Stimulated activated naive CD8-positive, alpha-beta T cell treated with anti-CD3 and anti-CD28 coated beads, Interleukin-15, amount 100 ng/mL, for 72 hours (primary cell): ENCODE data around the gene GNAS-AS1.

Experiments used
- ATAC-seq: fragments of 150-1000 bp; cut with Tn5 transposase; 2 replicates; pipeline ENCODE4 v1.10.0; 2021; ENCODE audit warnings: mild to moderate bottlenecking, moderate library complexity
- DNase-seq, 2 donors: peaks; one replicate each; pipeline ENCODE4 v3.0.0; 2021 to 2022
- H3K27ac Mint-ChIP-seq, 2 donors: one replicate each; pipeline ENCODE4 v1.8.0; 2022; ENCODE audit warnings: mild to moderate bottlenecking in 2 of 2, mixed read lengths in 2 of 2, moderate library complexity in 2 of 2
- H3K27me3 Mint-ChIP-seq: one replicate; pipeline ENCODE4 v1.8.0; 2022; ENCODE audit warnings: mixed read lengths
- H3K4me1 Mint-ChIP-seq: one replicate; pipeline ENCODE4 v1.8.0; 2022; ENCODE audit warnings: mild to moderate bottlenecking, mixed read lengths
- H3K4me3 Mint-ChIP-seq, 2 donors: one replicate each; pipeline ENCODE4 v1.8.0; 2022; ENCODE audit warnings: mild to moderate bottlenecking in 2 of 2, mixed read lengths in 2 of 2, moderate library complexity in 1 of 2
- H3K9me3 Mint-ChIP-seq, 2 donors: one replicate each; pipeline ENCODE4 v1.8.0; 2022; ENCODE audit warnings: mixed read lengths in 2 of 2

The GNAS-AS1 gene

GRCh38 chr20:58778760-58779159, 71.9 kb downstream of the GNAS-AS1 start:
- Mint-ChIP-seq H3K27me3 (peaks cover 64% of the 10 kb centered on the region), H3K9me3 (no peaks in the 10 kb centered on the region)

GRCh38 chr20:58777657-58778056, 73.0 kb downstream of the GNAS-AS1 start:
- Mint-ChIP-seq H3K9me3 (no peaks in the 10 kb centered on the region), H3K27ac (peak overlapping the region in 1 of 2 donors; percentile 82), H3K4me1 (no peaks in the 10 kb centered on the region), H3K27me3 (peaks cover 68% of the 10 kb centered on the region), H3K4me3 (no peak overlapping the region)
- no peak for ATAC-seq
- DNase-seq, result no peak

More at GRCh38 chr20:58778760-58779159, 71.9 kb downstream of the GNAS-AS1 start:
- Mint-ChIP-seq H3K27ac (no peak overlapping the region), H3K4me1 (no peaks in the 10 kb centered on the region), H3K4me3 (no peak overlapping the region)
- DNase-seq (no peak), ATAC-seq (no peak)

- Mint-ChIP-seq H3K27me3 (peaks cover 59% of the 10 kb centered on the region), H3K9me3 (no peaks in the 10 kb centered on the region), H3K27ac (peak overlapping the region in 1 of 2 donors; percentile 90), H3K4me3 (no peak overlapping the region), H3K4me1 (no peaks in the 10 kb centered on the region)
- no peak for DNase-seq
- no peak for ATAC-seq
These were observed 74.6 kb downstream of the GNAS-AS1 start for GRCh38 chr20:58776109-58776508.

- no peak for DNase-seq
- Mint-ChIP-seq H3K4me1 (no peaks in the 10 kb centered on the region), H3K4me3 (no peak overlapping the region), H3K9me3 (no peaks in the 10 kb centered on the region), H3K27me3 (peaks cover 59% of the 10 kb centered on the region), H3K27ac (no peak overlapping the region)
- ATAC-seq, result no peak
These were observed 75.3 kb downstream of the GNAS-AS1 start for GRCh38 chr20:58775371-58775770.

- no peak for ATAC-seq
- Mint-ChIP-seq H3K4me1 (no peaks in the 10 kb centered on the region), H3K9me3 (no peaks in the 10 kb centered on the region), H3K4me3 (no peak overlapping the region), H3K27me3 (peaks cover 63% of the 10 kb centered on the region), H3K27ac (no peak overlapping the region)
- no peak for DNase-seq
These were observed 75.9 kb downstream of the GNAS-AS1 start for GRCh38 chr20:58774667-58775263.

GRCh38 chr20:58774214-58774613, 76.5 kb downstream of the GNAS-AS1 start:
- DNase-seq (no peak), ATAC-seq (no peak)
- no peak overlapping the region for H3K27ac Mint-ChIP-seq
- peaks cover 68% of the 10 kb centered on the region for H3K27me3 Mint-ChIP-seq
- no peaks in the 10 kb centered on the region for H3K4me1 Mint-ChIP-seq
- H3K9me3 Mint-ChIP-seq, result no peaks in the 10 kb centered on the region
- no peak overlapping the region for H3K4me3 Mint-ChIP-seq

DNA sequence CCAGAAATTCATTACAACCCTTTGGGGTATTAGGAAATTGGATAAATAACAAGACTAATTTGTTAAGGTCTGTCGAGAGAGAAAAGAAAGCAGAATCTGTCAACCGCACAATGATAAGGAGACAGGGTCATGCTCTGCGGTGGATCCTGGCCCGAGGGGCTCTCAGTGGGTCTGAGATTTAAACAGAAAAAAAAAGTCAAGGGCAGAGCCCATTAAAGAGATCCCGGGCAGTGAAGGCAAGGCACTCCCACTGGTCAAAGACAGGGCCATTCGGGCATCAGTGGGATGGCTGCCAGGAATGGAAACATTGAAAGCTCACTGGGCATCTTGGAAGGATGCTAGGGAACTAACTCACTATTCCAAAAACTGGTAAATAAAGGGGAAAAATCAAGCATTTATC, 77.9 kb downstream of the GNAS-AS1 start:
- Mint-ChIP-seq H3K4me3 (no peak overlapping the region), H3K9me3 (no peaks in the 10 kb centered on the region), H3K27me3 (peaks cover 69% of the 10 kb centered on the region), H3K4me1 (no peaks in the 10 kb centered on the region), H3K27ac (no peak overlapping the region)
- no peak for DNase-seq
- ATAC-seq, result no peak
